DMS53 treated with DMSO at 0.1 percent for 48 hours (cell line): ENCODE results near the gene MACROD1.

Experiments used
- DNase-seq: peaks from one replicate; lab custom pipeline; 2025; ENCODE audit not compliant: unreplicated experiment; lab: John Stamatoyannopoulos, UW

MACROD1 gene

GRCh38 chr11:64165842-64166635 lies at the start of gene MACROD1:
Gene MACROD1 (minus strand): TSS chr11:64166113. CDS start chr11:64165994, 119 bp downstream.
- DNase-seq = peak; percentile 95

GRCh38 chr11:64211181-64211872 lies 45.4 kb upstream of the MACROD1 start:
- no peak for DNase-seq

GRCh38 chr11:64210301-64211020 lies 44.5 kb upstream of the MACROD1 start:
- no peak for DNase-seq

GRCh38 chr11:64209563-64209843 lies 43.6 kb upstream of the MACROD1 start:
- no peak for DNase-seq

GRCh38 chr11:64208796-64209562 lies 43.1 kb upstream of the MACROD1 start:
- no peak for DNase-seq

GRCh38 chr11:64208086-64208795 lies 42.3 kb upstream of the MACROD1 start:
- no peak for DNase-seq

- no peak for DNase-seq
Measured at GRCh38 chr11:64207256-64208085, 41.6 kb upstream of the MACROD1 start.

DNA sequence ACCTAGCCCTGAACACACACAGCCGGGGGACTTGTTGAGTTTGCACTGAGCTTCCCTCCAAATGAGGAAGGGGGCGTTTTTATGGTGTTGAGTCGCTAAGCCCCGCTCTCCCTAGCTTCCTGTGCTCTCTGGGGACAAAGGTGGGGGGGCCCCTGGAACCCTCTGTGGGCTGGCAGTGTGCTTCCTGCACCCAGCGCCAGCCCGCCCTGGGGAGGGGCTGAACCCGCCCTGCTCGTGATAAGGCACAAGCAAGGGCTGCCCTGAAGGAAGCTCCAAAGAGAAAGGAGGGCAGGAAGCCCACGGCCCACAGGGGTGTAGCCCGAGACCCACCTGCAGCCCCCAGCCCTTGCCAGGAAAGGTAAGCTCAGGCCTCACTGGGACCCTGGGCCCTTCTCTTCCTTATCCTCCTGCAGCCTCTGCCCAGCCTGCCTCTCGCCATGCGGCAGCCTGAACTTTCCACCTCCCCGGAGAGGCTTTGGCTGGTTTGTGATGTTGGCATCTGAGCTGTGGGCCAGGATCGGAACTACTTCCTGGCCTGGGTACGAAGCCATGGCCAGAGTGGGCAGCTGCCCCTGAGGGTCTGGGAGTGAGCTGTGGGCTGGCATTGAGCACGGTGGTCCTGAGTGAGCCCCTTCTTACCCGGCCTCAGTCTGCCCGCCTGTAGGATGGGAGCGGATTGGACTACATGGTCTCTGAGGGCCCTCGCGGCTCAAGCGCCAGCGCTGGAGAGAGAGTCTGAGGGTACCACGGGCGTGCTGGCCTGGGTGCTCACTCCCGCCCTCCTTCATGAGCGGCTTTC lies 40.7 kb upstream of the MACROD1 start, which contains the start of gene FERMT3:
Gene FERMT3, plus strand, starts transcription at position 265 of the 799 bp plus-strand sequence. CDS start 644 bp downstream, outside the sequence.
- DNase-seq = no peak

DNA sequence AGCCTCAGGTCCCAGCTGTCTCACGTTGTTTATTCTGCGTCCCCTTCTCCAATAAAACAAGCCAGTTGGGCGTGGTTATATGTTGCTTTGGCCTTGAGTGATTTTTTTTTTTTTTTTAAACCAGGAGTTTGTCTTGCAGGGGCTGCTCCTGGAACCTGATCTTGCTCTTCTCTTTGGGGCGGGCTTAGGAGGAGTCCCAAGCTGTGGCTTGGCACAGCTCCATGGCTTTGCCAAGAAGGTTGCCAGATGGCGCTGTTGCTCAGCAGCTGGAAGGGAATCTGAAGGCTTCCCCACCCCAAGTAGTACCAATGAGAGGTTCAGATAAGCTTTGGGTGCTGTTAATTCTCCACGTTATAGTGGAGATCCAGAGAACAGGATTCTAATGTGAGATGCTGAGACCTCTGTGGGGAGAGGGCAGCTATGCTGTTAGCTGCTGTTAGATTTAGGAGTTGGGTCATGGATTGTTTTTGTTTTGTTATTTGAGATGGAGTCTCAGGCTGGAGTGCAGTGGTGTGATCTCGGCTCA lies 38.6 kb upstream of the MACROD1 start:
- peak; percentile 66 for DNase-seq

DNA sequence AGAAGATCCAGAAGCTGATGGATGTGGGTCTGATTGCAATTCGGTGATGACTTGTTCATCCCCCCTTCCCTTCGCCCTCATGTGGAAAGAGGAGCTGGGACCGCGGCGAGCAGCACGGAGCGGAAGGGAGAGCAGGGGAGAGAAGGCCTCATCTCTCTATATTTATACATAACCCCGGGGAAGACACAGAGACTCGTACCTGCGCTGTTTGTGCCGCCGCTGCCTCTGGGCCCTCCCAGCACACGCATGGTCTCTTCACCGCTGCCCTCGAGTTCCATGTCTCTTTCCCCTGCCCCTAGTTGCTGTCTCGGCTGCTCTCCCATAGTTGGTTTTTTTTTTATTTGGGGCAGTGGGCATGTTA lies 38.1 kb upstream of the MACROD1 start:
- no peak for DNase-seq

DNA sequence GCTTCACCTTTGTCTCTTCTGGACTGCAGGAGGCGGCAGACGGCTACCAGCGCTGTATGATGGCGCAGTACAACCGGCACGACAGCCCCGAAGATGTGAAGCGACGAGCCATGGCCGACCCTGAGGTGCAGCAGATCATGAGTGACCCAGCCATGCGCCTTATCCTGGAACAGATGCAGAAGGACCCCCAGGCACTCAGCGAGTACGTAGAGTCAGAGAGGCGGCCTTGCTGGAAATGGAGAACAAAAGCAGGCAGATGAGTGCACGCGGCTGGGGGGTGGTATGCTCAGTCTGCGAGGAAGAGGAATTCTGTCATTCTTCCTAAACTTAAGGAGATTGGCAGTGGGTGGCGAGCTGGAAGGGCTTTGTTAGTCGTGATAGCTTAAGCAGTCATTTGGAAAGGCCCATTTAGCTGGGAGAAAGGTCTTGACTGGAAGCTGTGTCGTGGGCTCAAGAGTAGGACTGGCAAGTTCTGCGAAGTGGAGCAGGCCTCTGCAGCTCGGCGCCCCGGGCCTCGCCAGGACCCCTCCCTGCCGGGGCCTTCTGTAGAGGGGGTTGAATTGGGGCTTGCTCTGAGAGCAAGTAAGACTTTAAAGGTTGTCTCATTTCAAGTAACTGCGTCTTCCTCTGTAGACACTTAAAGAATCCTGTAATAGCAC lies 37.6 kb upstream of the MACROD1 start:
- no peak for DNase-seq

GRCh38 chr11:64202992-64203391 lies 37.1 kb upstream of the MACROD1 start:
- DNase-seq = no peak

GRCh38 chr11:64201543-64201942 lies 35.6 kb upstream of the MACROD1 start:
- DNase-seq = no peak

DNA sequence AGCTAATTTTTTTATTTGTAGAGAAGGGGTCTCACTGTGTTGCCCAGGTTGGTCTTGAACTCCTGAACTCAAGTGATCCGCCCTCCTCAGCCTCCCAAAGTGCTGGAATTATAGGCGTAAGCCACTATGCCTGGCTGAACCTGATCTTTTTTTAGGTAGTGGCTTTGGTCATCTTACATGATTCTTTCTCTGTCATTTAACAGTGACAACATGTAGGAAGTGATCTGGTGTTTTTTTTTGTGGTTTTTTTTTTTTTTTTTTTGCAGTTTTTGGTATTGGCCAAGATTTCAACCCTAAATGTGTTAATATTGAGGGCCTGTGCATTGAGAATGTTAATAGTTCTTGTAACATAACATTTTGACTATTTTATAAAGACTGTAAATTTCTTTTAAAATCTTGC lies 32.6 kb upstream of the MACROD1 start:
- DNase-seq = no peak

- DNase-seq = no peak
Measured at GRCh38 chr11:64196626-64197025, 30.7 kb upstream of the MACROD1 start.

- DNase-seq = no peak
Measured at GRCh38 chr11:64192434-64192833, 26.5 kb upstream of the MACROD1 start.

- no peak for DNase-seq
Measured at GRCh38 chr11:64186492-64187165, 20.7 kb upstream of the MACROD1 start.
